Measurements from ENCODE around the gene SAP130. TPM values are rescaled to one million over a fixed set of nuclear protein-coding genes. Genes with fewer than 3 reads are reported as not detected.
"Not testable (repeated sequence)": the region's sequence is repeated elsewhere in the genome, so short reads cannot be mapped to it uniquely, and the experiment has no call there.

SAP130 gene
- total RNA-seq, 1 donor, result 9.0 TPM

- no peaks in the 10 kb centered on the region for H3K9me3 ChIP-seq (ENCODE audit: low read depth, low read length)
- no peaks in the 10 kb centered on the region for H3K4me1 ChIP-seq (ENCODE audit: insufficient read depth, low read length)
- H3K4me3 ChIP-seq (ENCODE audit: low read length), result no peak overlapping the region
- H3K27me3 ChIP-seq (ENCODE audit: insufficient read depth, low read length), result no peaks in the 10 kb centered on the region
Observed at GRCh38 chr2:127945281-127945680, 82.6 kb downstream of the SAP130 start.

- no peak overlapping the region for H3K4me3 ChIP-seq (ENCODE audit: low read length)
- no peaks in the 10 kb centered on the region for H3K9me3 ChIP-seq (ENCODE audit: low read depth, low read length)
- H3K4me1 ChIP-seq (ENCODE audit: insufficient read depth, low read length), result no peaks in the 10 kb centered on the region
- H3K27me3 ChIP-seq (ENCODE audit: insufficient read depth, low read length), result no peaks in the 10 kb centered on the region
Observed at GRCh38 chr2:127943186-127943585, 84.7 kb downstream of the SAP130 start.

- Histone ChIP-seq H3K27me3 (ENCODE audit: insufficient read depth, low read length) (no peaks in the 10 kb centered on the region), H3K4me1 (ENCODE audit: insufficient read depth, low read length) (no peaks in the 10 kb centered on the region), H3K9me3 (ENCODE audit: low read depth, low read length) (no peaks in the 10 kb centered on the region), H3K4me3 (ENCODE audit: low read length) (no peak overlapping the region)
Observed at GRCh38 chr2:127942002-127942401, 85.9 kb downstream of the SAP130 start.

GRCh38 chr2:127941461-127941860 is 86.4 kb downstream of the SAP130 start:
- H3K4me3 ChIP-seq (ENCODE audit: low read length), result no peak overlapping the region
- H3K27me3 ChIP-seq (ENCODE audit: insufficient read depth, low read length), result no peaks in the 10 kb centered on the region
- no peaks in the 10 kb centered on the region for H3K9me3 ChIP-seq (ENCODE audit: low read depth, low read length)
- no peaks in the 10 kb centered on the region for H3K4me1 ChIP-seq (ENCODE audit: insufficient read depth, low read length)

GRCh38 chr2:127940641-127941040 is 87.2 kb downstream of the SAP130 start:
- Histone ChIP-seq H3K9me3 (ENCODE audit: low read depth, low read length) (no peaks in the 10 kb centered on the region), H3K27me3 (ENCODE audit: insufficient read depth, low read length) (no peaks in the 10 kb centered on the region), H3K4me1 (ENCODE audit: insufficient read depth, low read length) (no peaks in the 10 kb centered on the region), H3K4me3 (ENCODE audit: low read length) (no peak overlapping the region)

- Histone ChIP-seq H3K4me1 (ENCODE audit: insufficient read depth, low read length) (no peaks in the 10 kb centered on the region), H3K9me3 (ENCODE audit: low read depth, low read length) (no peaks in the 10 kb centered on the region), H3K27me3 (ENCODE audit: insufficient read depth, low read length) (no peaks in the 10 kb centered on the region), H3K4me3 (ENCODE audit: low read length) (no peak overlapping the region)
Observed at GRCh38 chr2:127935337-127935736, 92.5 kb downstream of the SAP130 start.

- H3K27me3 ChIP-seq (ENCODE audit: insufficient read depth, low read length), result no peaks in the 10 kb centered on the region
- H3K4me3 ChIP-seq (ENCODE audit: low read length), result no peak overlapping the region
- no peaks in the 10 kb centered on the region for H3K9me3 ChIP-seq (ENCODE audit: low read depth, low read length)
- no peaks in the 10 kb centered on the region for H3K4me1 ChIP-seq (ENCODE audit: insufficient read depth, low read length)
Observed at GRCh38 chr2:127932199-127932876, 95.5 kb downstream of the SAP130 start.

- H3K4me3 ChIP-seq (ENCODE audit: low read length), result no peak overlapping the region
- no peaks in the 10 kb centered on the region for H3K9me3 ChIP-seq (ENCODE audit: low read depth, low read length)
Observed at GRCh38 chr2:127929449-127929848, 98.4 kb downstream of the SAP130 start.

GRCh38 chr2:127927384-127927783 is 100.5 kb downstream of the SAP130 start:
- H3K9me3 ChIP-seq (ENCODE audit: low read depth, low read length), result no peaks in the 10 kb centered on the region
- no peaks in the 10 kb centered on the region for H3K4me1 ChIP-seq (ENCODE audit: insufficient read depth, low read length)
- no peak overlapping the region for H3K4me3 ChIP-seq (ENCODE audit: low read length)
- H3K27me3 ChIP-seq (ENCODE audit: insufficient read depth, low read length), result no peaks in the 10 kb centered on the region

More at GRCh38 chr2:127929449-127929848, 98.4 kb downstream of the SAP130 start:
- Histone ChIP-seq H3K4me1 (ENCODE audit: insufficient read depth, low read length) (no peaks in the 10 kb centered on the region), H3K27me3 (ENCODE audit: insufficient read depth, low read length) (no peaks in the 10 kb centered on the region)

GRCh38 chr2:127917916-127918315 is 109.9 kb downstream of the SAP130 start:
- no peaks in the 10 kb centered on the region for H3K27me3 ChIP-seq (ENCODE audit: insufficient read depth, low read length)
- no peaks in the 10 kb centered on the region for H3K4me1 ChIP-seq (ENCODE audit: insufficient read depth, low read length)
- no peaks in the 10 kb centered on the region for H3K9me3 ChIP-seq (ENCODE audit: low read depth, low read length)
- H3K4me3 ChIP-seq (ENCODE audit: low read length), result no peak overlapping the region

GRCh38 chr2:127913808-127914457 is 113.9 kb downstream of the SAP130 start:
- Histone ChIP-seq H3K27me3 (ENCODE audit: insufficient read depth, low read length) (no peaks in the 10 kb centered on the region), H3K9me3 (ENCODE audit: low read depth, low read length) (no peaks in the 10 kb centered on the region), H3K4me3 (ENCODE audit: low read length) (no peak overlapping the region), H3K4me1 (ENCODE audit: insufficient read depth, low read length) (no peaks in the 10 kb centered on the region)

GRCh38 chr2:127911737-127912136 is 116.1 kb downstream of the SAP130 start:
- no peaks in the 10 kb centered on the region for H3K4me1 ChIP-seq (ENCODE audit: insufficient read depth, low read length)

GRCh38 chr2:127910415-127910814 is 117.4 kb downstream of the SAP130 start:
- Histone ChIP-seq H3K9me3 (ENCODE audit: low read depth, low read length) (no peaks in the 10 kb centered on the region), H3K27me3 (ENCODE audit: insufficient read depth, low read length) (no peaks in the 10 kb centered on the region), H3K4me1 (ENCODE audit: insufficient read depth, low read length) (no peaks in the 10 kb centered on the region), H3K4me3 (ENCODE audit: low read length) (no peak overlapping the region)

More at GRCh38 chr2:127911737-127912136, 116.1 kb downstream of the SAP130 start:
- no peaks in the 10 kb centered on the region for H3K9me3 ChIP-seq (ENCODE audit: low read depth, low read length)
- H3K4me3 ChIP-seq (ENCODE audit: low read length), result no peak overlapping the region
- no peaks in the 10 kb centered on the region for H3K27me3 ChIP-seq (ENCODE audit: insufficient read depth, low read length)

- Histone ChIP-seq H3K4me3 (ENCODE audit: low read length) (no peak overlapping the region), H3K4me1 (ENCODE audit: insufficient read depth, low read length) (no peaks in the 10 kb centered on the region), H3K9me3 (ENCODE audit: low read depth, low read length) (no peaks in the 10 kb centered on the region), H3K27me3 (ENCODE audit: insufficient read depth, low read length) (no peaks in the 10 kb centered on the region)
Observed at GRCh38 chr2:127909019-127909418, 118.8 kb downstream of the SAP130 start.

GRCh38 chr2:127907733-127908400 is 120.0 kb downstream of the SAP130 start:
- H3K4me1 ChIP-seq (ENCODE audit: insufficient read depth, low read length); H3K27me3 ChIP-seq (ENCODE audit: insufficient read depth, low read length); H3K4me3 ChIP-seq (ENCODE audit: low read length); H3K9me3 ChIP-seq (ENCODE audit: low read depth, low read length): not testable (repeated sequence)

Data from mononuclear cell (primary cell).